Esophagus muscularis mucosa (tissue), 4 donors: ENCODE results near the gene IGLL1. TPM values are rescaled to one million over a fixed set of nuclear protein-coding genes. Genes with fewer than 3 reads are reported as not detected.
"Not testable (repeated sequence)": the region's sequence is repeated elsewhere in the genome, so short reads cannot be mapped to it uniquely, and the experiment has no call there.

ENCODE experiments used
- DNase-seq: peaks from one replicate; pipeline ENCODE4 v3.0.0-alpha.2; 2017; ENCODE audit errors: extremely low spot score
- H3K27ac ChIP-seq, 4 donors: fragments of 200-600 bp; sonication (generic); replicated peaks in 1 of 4; 1 replicate in 3 of 4; 2 replicates in 1 of 4; pipeline ENCODE4 v1.5.1; 2016 to 2019; ENCODE audit warnings: mild to moderate bottlenecking in 1 of 4
- H3K27me3 ChIP-seq, 4 donors: fragments of 200-600 bp; sonication (generic); one replicate each; pipeline versions ENCODE4 v1.5.1 to v1.6.0; 2016 to 2019
- H3K36me3 ChIP-seq, 4 donors: fragments of 200-600 bp; sonication (generic); one replicate each; pipeline ENCODE4 v1.5.1; 2016 to 2019
- H3K4me1 ChIP-seq, 4 donors: fragments of 200-600 bp; sonication (generic); one replicate each; pipeline ENCODE4 v1.5.1; 2016 to 2019
- H3K4me3 ChIP-seq, 4 donors: fragments of 200-600 bp; sonication (generic); 1 replicate in 2 of 4; 2 replicates in 2 of 4; pipeline ENCODE4 v1.5.1; 2016 to 2019; ENCODE audit warnings: mild to moderate bottlenecking in 4 of 4, moderate library complexity in 1 of 4
- H3K9me3 ChIP-seq, 4 donors: fragments of 200-600 bp; sonication (generic); 1 replicate in 3 of 4; 2 replicates in 1 of 4; pipeline ENCODE4 v1.5.1; 2016 to 2019
- CTCF ChIP-seq, 3 experiments: fragments of 200-600 bp in 2 of 3; fragments of 450-650 bp in 1 of 3; sonication (generic) in 2 of 3; IDR thresholded peaks; one replicate each; pipeline ENCODE4 v1.5.1; 2017 to 2019; ENCODE audit warnings: antibody characterized with exemption in 3 of 3, mild to moderate bottlenecking in 2 of 3, moderate library complexity in 1 of 3
- EP300 ChIP-seq: sonication (generic); formaldehyde crosslinking; IDR thresholded peaks from one replicate; pipeline ENCODE4 v1.6.1; 2017; ENCODE audit warnings: antibody characterized with exemption
- POLR2AphosphoS5 ChIP-seq, 2 donors: sonication (generic); formaldehyde crosslinking; IDR thresholded peaks; one replicate each; pipeline ENCODE4 v1.6.1; 2017; ENCODE audit warnings: antibody characterized with exemption in 2 of 2
- WGBS: methylation state at CpG from one replicate; pipeline ENCODE4 v1.1.5; 2018; 5-methylcytosine and 5-hydroxymethylcytosine counted together
- intact Hi-C: fragments of 100-400 bp; cut with DNase I; formaldehyde crosslinking; loops from one replicate; pipeline ENCODE4 v1.15.1; 2023
- total RNA-seq, 4 donors: library from RNA; depleted of rRNA; stranded (reverse); fragments of >200 nt; gene quantifications; one replicate each; pipeline versions ENCODE4 v1.1.0 to v1.2.1, GENCODE V29; 2016

Gene IGLL1
- total RNA-seq, 4 donors from 2014 or later = not detected

GRCh38 chr22:23542933-23543332 is 37.2 kb downstream of the IGLL1 start:
- Histone ChIP-seq H3K36me3 (no peaks in the 10 kb centered on the region), H3K4me3 (no peak overlapping the region), H3K27me3 (no peaks in the 10 kb centered on the region), H3K4me1 (peaks cover 0 to 31% (median 25%) of the 10 kb centered on the region in 4 donors), H3K27ac (no peak overlapping the region), H3K9me3 (peaks cover 0 to 7% (median 3%) of the 10 kb centered on the region in 4 donors)
- WGBS = 56% methylated on average over 5 of the region's 5 CpGs
- no peak for DNase-seq
- intact Hi-C loops = loop anchor here (5.0 to 10.0 kb wide), 2 partner anchors 222 to 304 kb away; partner anchors contain the start of genes C22orf15 and CHCHD10
- TF ChIP-seq POLR2AphosphoS5 (IDR thresholded peaks at IDR 0.05) (no peak), EP300 (no peak)

- H3K36me3 ChIP-seq, H3K4me3 ChIP-seq, DNase-seq, H3K9me3 ChIP-seq, H3K27me3 ChIP-seq, H3K27ac ChIP-seq: not testable (repeated sequence)
- peaks cover 0 to 33% (median 25%) of the 10 kb centered on the region in 4 donors for H3K4me1 ChIP-seq
- intact Hi-C loops = loop anchor here (5.0 to 10.0 kb wide), 2 partner anchors 222 to 305 kb away; partner anchors contain the start of genes C22orf15 and CHCHD10
- WGBS = 61% methylated on average over 3 of the region's 3 CpGs
Observed at GRCh38 chr22:23542391-23542790, 37.7 kb downstream of the IGLL1 start.

GRCh38 chr22:23541849-23542281 is 38.2 kb downstream of the IGLL1 start:
- DNase-seq, H3K36me3 ChIP-seq, H3K27ac ChIP-seq, H3K4me3 ChIP-seq, H3K9me3 ChIP-seq, H3K27me3 ChIP-seq: not testable (repeated sequence)
- WGBS = 4% methylated on average over 7 of the region's 7 CpGs
- intact Hi-C loops = loop anchor here (5.0 to 10.0 kb wide), 2 partner anchors 223 to 305 kb away; partner anchors contain the start of genes C22orf15 and CHCHD10
- peaks cover 0 to 33% (median 25%) of the 10 kb centered on the region in 4 donors for H3K4me1 ChIP-seq
- peak; percentile 55 to 78 (median 63) for TF ChIP-seq CTCF (IDR thresholded peaks at IDR 0.05)

GRCh38 chr22:23540837-23541236 is 39.3 kb downstream of the IGLL1 start:
- WGBS = 68% methylated on average over 5 of the region's 5 CpGs
- H3K4me1 ChIP-seq = peaks cover 0 to 33% (median 25%) of the 10 kb centered on the region in 4 donors
- H3K36me3 ChIP-seq, DNase-seq, H3K9me3 ChIP-seq, H3K4me3 ChIP-seq, H3K27me3 ChIP-seq, H3K27ac ChIP-seq: not testable (repeated sequence)
- intact Hi-C loops = loop anchor here (5.0 to 10.0 kb wide), 2 partner anchors 224 to 306 kb away; partner anchors contain the start of genes C22orf15 and CHCHD10

- H3K4me3 ChIP-seq, H3K27me3 ChIP-seq, H3K27ac ChIP-seq, H3K36me3 ChIP-seq, DNase-seq, H3K9me3 ChIP-seq: not testable (repeated sequence)
- H3K4me1 ChIP-seq = peaks cover 0 to 33% (median 25%) of the 10 kb centered on the region in 4 donors
- intact Hi-C loops = loop anchor here (5.0 to 10.0 kb wide), 4 partner anchors 105 to 307 kb away; partner anchors contain the start of genes C22orf15 and CHCHD10
- whole genome bisulfite sequencing = 25% methylated on average over 7 of the region's 7 CpGs
Observed at GRCh38 chr22:23539839-23540198, 40.3 kb downstream of the IGLL1 start.

- peak overlapping the region in 1 of 4 donors; percentile 27 for H3K4me3 ChIP-seq
- H3K9me3 ChIP-seq = no peaks in the 10 kb centered on the region
- H3K27ac ChIP-seq = no peak overlapping the region
- no peak for DNase-seq
- TF ChIP-seq EP300 (no peak), POLR2AphosphoS5 (IDR thresholded peaks at IDR 0.05) (peak in 1 of 2 donors; percentile 49), CTCF (IDR thresholded peaks at IDR 0.05) (peak; percentile 73 to 99 (median 83))
- peaks cover 0 to 33% (median 25%) of the 10 kb centered on the region in 4 donors for H3K4me1 ChIP-seq
- no peaks in the 10 kb centered on the region for H3K36me3 ChIP-seq
- 42% methylated on average over 21 of the region's 21 CpGs for WGBS
- intact Hi-C loops = loop anchor here (5.0 to 10.0 kb wide), 2 partner anchors 104 to 137 kb away; no protein-coding TSS in a partner anchor
- no peaks in the 10 kb centered on the region for H3K27me3 ChIP-seq
Observed at GRCh38 chr22:23539135-23539838, 40.8 kb downstream of the IGLL1 start.

- not testable (repeated sequence) for H3K27ac ChIP-seq, H3K36me3 ChIP-seq, H3K27me3 ChIP-seq, H3K9me3 ChIP-seq, DNase-seq, H3K4me3 ChIP-seq
- intact Hi-C loops = loop anchor here (5.0 to 10.0 kb wide), 2 partner anchors 104 to 136 kb away; no protein-coding TSS in a partner anchor
- WGBS = 82% methylated on average over 6 of the region's 6 CpGs
- peaks cover 2 to 34% (median 25%) of the 10 kb centered on the region in 4 donors for H3K4me1 ChIP-seq
Observed at GRCh38 chr22:23538696-23539030, 41.4 kb downstream of the IGLL1 start.

- not testable (repeated sequence) for H3K27me3 ChIP-seq, H3K9me3 ChIP-seq, H3K27ac ChIP-seq, H3K4me3 ChIP-seq, DNase-seq, H3K36me3 ChIP-seq
- 82% methylated on average over 19 of the region's 19 CpGs for WGBS
- H3K4me1 ChIP-seq = peaks cover 5 to 38% (median 23%) of the 10 kb centered on the region in 4 donors
- intact Hi-C loops = loop anchor here (5.0 to 10.0 kb wide), 2 partner anchors 103 to 136 kb away; no protein-coding TSS in a partner anchor
Observed at GRCh38 chr22:23537830-23538695, 42.0 kb downstream of the IGLL1 start.
